H9 (cell line): ENCODE results near the gene SPRY4. TPM values are rescaled to one million over a fixed set of nuclear protein-coding genes. Genes with fewer than 3 reads are reported as not detected.
"Not testable (repeated sequence)": the region's sequence is repeated elsewhere in the genome, so short reads cannot be mapped to it uniquely, and the experiment has no call there.

ENCODE experiments used
- DNase-seq: peaks from one replicate; pipeline ENCODE4 v3.0.0-alpha.2; 2017
- H2AFZ ChIP-seq: one replicate; pipeline ENCODE4 v1.6.1; 2013; ENCODE audit warnings: mild to moderate bottlenecking, low read length, control low read depth, moderate library complexity
- H2AK5ac ChIP-seq: 2 replicates; pipeline ENCODE4 v1.6.1; 2013; ENCODE audit warnings: low read length, control low read depth, mixed read lengths; ENCODE audit not compliant: insufficient read length
- H2BK120ac ChIP-seq: one replicate; pipeline ENCODE4 v1.6.1; 2013; ENCODE audit warnings: low read depth, mild to moderate bottlenecking, low read length, control low read depth, inconsistent platforms; ENCODE audit not compliant: poor library complexity, severe bottlenecking
- H2BK12ac ChIP-seq: 2 replicates; pipeline ENCODE4 v1.6.1; 2013; ENCODE audit warnings: low read length, control low read depth, mixed read lengths, low read depth; ENCODE audit not compliant: insufficient read length
- H2BK15ac ChIP-seq: 2 replicates; pipeline ENCODE4 v1.6.1; 2013; ENCODE audit warnings: low read depth, low read length, control low read depth
- H2BK20ac ChIP-seq: one replicate; pipeline ENCODE4 v1.6.1; 2013; ENCODE audit warnings: low read depth, mild to moderate bottlenecking, low read length, control low read depth, inconsistent platforms; ENCODE audit not compliant: poor library complexity, severe bottlenecking
- H2BK5ac ChIP-seq: 2 replicates; pipeline ENCODE4 v1.6.1; 2013; ENCODE audit warnings: low read length, control low read depth, mixed read lengths; ENCODE audit not compliant: insufficient read length
- H3K14ac ChIP-seq: 2 replicates; pipeline ENCODE4 v1.6.1; 2013; ENCODE audit warnings: low read length, control low read depth; ENCODE audit not compliant: insufficient read depth
- H3K18ac ChIP-seq: 2 replicates; pipeline ENCODE4 v1.6.1; 2013; ENCODE audit warnings: low read depth, mild to moderate bottlenecking, mixed read lengths, low read length, control low read depth; ENCODE audit not compliant: insufficient read length
- H3K23ac ChIP-seq: 2 replicates; pipeline ENCODE4 v1.6.1; 2013; ENCODE audit warnings: low read length, control low read depth, mixed read lengths, low read depth; ENCODE audit not compliant: insufficient read length
- H3K23me2 ChIP-seq: 2 replicates; pipeline ENCODE4 v1.6.1; 2013; ENCODE audit warnings: low read depth, mild to moderate bottlenecking, mixed read lengths, low read length, control low read depth; ENCODE audit not compliant: insufficient read length, poor library complexity, severe bottlenecking
- H3K27ac ChIP-seq: 2 replicates; pipeline ENCODE4 v1.5.1; 2013; ENCODE audit warnings: low read length, control low read depth, mixed read lengths, low read depth; ENCODE audit not compliant: insufficient read length
- H3K27me3 ChIP-seq: 2 replicates; pipeline ENCODE4 v1.6.1; 2013; ENCODE audit warnings: low read length, control low read depth, inconsistent platforms; ENCODE audit not compliant: insufficient read depth
- H3K4ac ChIP-seq: 2 replicates; pipeline ENCODE4 v1.6.1; 2013; ENCODE audit warnings: low read depth, mild to moderate bottlenecking, control low read depth, inconsistent platforms, low read length, moderate library complexity
- H3K4me1 ChIP-seq: 2 replicates; pipeline ENCODE4 v1.6.1; 2013; ENCODE audit warnings: low read length, control low read depth, inconsistent platforms; ENCODE audit not compliant: insufficient read depth
- H3K4me2 ChIP-seq: 2 replicates; pipeline ENCODE4 v1.6.1; 2013; ENCODE audit warnings: low read length, control low read depth, mixed read lengths; ENCODE audit not compliant: insufficient read length, insufficient read depth
- H3K56ac ChIP-seq: 2 replicates; pipeline ENCODE4 v1.6.1; 2013; ENCODE audit warnings: low read depth, mild to moderate bottlenecking, mixed read lengths, low read length, control low read depth; ENCODE audit not compliant: insufficient read length
- H3K79me1 ChIP-seq: 2 replicates; pipeline ENCODE4 v1.6.1; 2013; ENCODE audit warnings: low read depth, mild to moderate bottlenecking, moderate library complexity, low read length, control low read depth, inconsistent platforms; ENCODE audit not compliant: insufficient read depth, poor library complexity, severe bottlenecking
- H3K79me2 ChIP-seq: 2 replicates; pipeline ENCODE4 v1.6.1; 2013; ENCODE audit warnings: low read length, control low read depth, inconsistent platforms; ENCODE audit not compliant: insufficient read depth
- H3K9ac ChIP-seq: 2 replicates; pipeline ENCODE4 v1.6.1; 2013; ENCODE audit warnings: low read length, control low read depth, mixed read lengths; ENCODE audit not compliant: insufficient read length; ENCODE audit errors: extremely low read depth
- H3K9me3 ChIP-seq: one replicate; pipeline ENCODE4 v1.6.1; 2013; ENCODE audit warnings: low read depth, low read length, inconsistent platforms; ENCODE audit not compliant: control insufficient read depth
- H3T11ph ChIP-seq: one replicate; pipeline ENCODE4 v1.6.1; 2013; ENCODE audit warnings: mild to moderate bottlenecking, low read length, control low read depth, inconsistent platforms
- H4K20me1 ChIP-seq: one replicate; pipeline ENCODE4 v1.6.1; 2013; ENCODE audit not compliant: control insufficient read depth, insufficient read length, insufficient read depth
- H4K5ac ChIP-seq: 2 replicates; pipeline ENCODE4 v1.6.1; 2013; ENCODE audit warnings: low read depth, mild to moderate bottlenecking, mixed read lengths, low read length, control low read depth; ENCODE audit not compliant: insufficient read length
- H4K8ac ChIP-seq: replicated peaks from 2 replicates; pipeline ENCODE4 v1.6.1; 2013; ENCODE audit warnings: low read length, control low read depth, mixed read lengths, low read depth; ENCODE audit not compliant: insufficient read length
- H4K91ac ChIP-seq: 2 replicates; pipeline ENCODE4 v1.6.1; 2013; ENCODE audit warnings: low read depth, mild to moderate bottlenecking, moderate library complexity, mixed read lengths, low read length, control low read depth; ENCODE audit not compliant: insufficient read length
- H3K27ac Mint-ChIP-seq, 3 experiments: 2 replicates in 2 of 3; 3 replicates in 1 of 3; pipeline ENCODE4 v1.8.0; 2020 to 2021; ENCODE audit warnings: mixed read lengths in 3 of 3, mild to moderate bottlenecking in 1 of 3, moderate library complexity in 1 of 3
- H3K27me3 Mint-ChIP-seq: 2 replicates; pipeline ENCODE4 v1.8.0; 2021; ENCODE audit warnings: low read depth, mild to moderate bottlenecking, moderate library complexity, mixed read lengths
- H3K36me3 Mint-ChIP-seq, 3 experiments: 2 replicates in 2 of 3; 3 replicates in 1 of 3; pipeline ENCODE4 v1.8.0; 2020 to 2021; ENCODE audit warnings: low read depth in 3 of 3, mixed read lengths in 3 of 3; ENCODE audit not compliant: insufficient read depth in 1 of 3
- H3K4me1 Mint-ChIP-seq, 2 experiments: 2 replicates each; pipeline ENCODE4 v1.8.0; 2020; ENCODE audit warnings: mixed read lengths in 2 of 2
- H3K4me3 Mint-ChIP-seq, 2 experiments: 2 replicates in 1 of 2; 3 replicates in 1 of 2; pipeline ENCODE4 v1.8.0; 2020 to 2021; ENCODE audit warnings: mild to moderate bottlenecking in 2 of 2, mixed read lengths in 2 of 2, moderate library complexity in 1 of 2
- H3K9me3 Mint-ChIP-seq, 2 experiments: 2 replicates in 1 of 2; 3 replicates in 1 of 2; pipeline ENCODE4 v1.8.0; 2020; ENCODE audit warnings: mild to moderate bottlenecking in 2 of 2, mixed read lengths in 2 of 2, moderate library complexity in 1 of 2
- WGBS: extraction: QIAGEN DNeasy Blood & Tissue Kit; methylation state at CpG from one replicate; pipeline ENCODE4 v1.1.7; 2013; ENCODE audit warnings: missing lambda C conversion rate, low lambda C conversion rate, mixed read lengths; ENCODE audit not compliant: insufficient read length; ENCODE audit errors: extremely low coverage; 5-methylcytosine and 5-hydroxymethylcytosine counted together
- total RNA-seq: library from RNA; stranded (reverse); gene quantifications from 2 replicates; pipeline ENCODE4 v1.2.1, GENCODE V29; 2021
- TF ChIP-seq, protein P1 (sequence below): fragments of 200-600 bp; sonication (generic); conservative IDR thresholded peaks from 3 replicates; pipeline ENCODE4 v1.8.0; 2021; ENCODE audit warnings: antibody characterized with exemption, mild to moderate bottlenecking

SPRY4 gene
- total RNA-seq, 1 experiment from 2014 or later, result 92.4 TPM

DNA sequence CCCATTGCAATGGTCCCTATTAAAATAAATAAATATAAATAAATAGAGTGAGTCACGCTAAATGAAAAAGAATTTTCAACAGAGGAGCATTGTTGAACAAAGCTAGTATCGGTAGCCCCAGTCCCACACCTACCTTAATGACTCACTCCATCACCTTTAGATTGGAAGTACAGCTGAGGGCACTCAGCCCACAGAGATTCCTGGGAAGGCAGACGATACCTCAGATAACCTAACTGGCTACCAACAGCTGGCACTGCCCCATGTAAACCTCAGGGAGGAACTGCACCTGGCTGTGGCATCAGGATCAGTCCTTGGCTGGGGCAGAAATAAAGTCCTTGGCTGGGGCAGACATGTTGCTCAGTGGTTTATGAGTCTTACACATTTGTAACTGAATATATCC is 49.3 kb downstream of the SPRY4 start:
- no peak overlapping the region for H3K4ac ChIP-seq
- no peak overlapping the region for H3K27ac ChIP-seq
- no peak overlapping the region for H3K56ac ChIP-seq
- no peak overlapping the region for H4K91ac ChIP-seq
- H2BK120ac ChIP-seq, result no peak overlapping the region
- H2AK5ac ChIP-seq, result no peak overlapping the region
- no peak overlapping the region for H3K4me3 Mint-ChIP-seq
- TF ChIP-seq, protein P1, sequence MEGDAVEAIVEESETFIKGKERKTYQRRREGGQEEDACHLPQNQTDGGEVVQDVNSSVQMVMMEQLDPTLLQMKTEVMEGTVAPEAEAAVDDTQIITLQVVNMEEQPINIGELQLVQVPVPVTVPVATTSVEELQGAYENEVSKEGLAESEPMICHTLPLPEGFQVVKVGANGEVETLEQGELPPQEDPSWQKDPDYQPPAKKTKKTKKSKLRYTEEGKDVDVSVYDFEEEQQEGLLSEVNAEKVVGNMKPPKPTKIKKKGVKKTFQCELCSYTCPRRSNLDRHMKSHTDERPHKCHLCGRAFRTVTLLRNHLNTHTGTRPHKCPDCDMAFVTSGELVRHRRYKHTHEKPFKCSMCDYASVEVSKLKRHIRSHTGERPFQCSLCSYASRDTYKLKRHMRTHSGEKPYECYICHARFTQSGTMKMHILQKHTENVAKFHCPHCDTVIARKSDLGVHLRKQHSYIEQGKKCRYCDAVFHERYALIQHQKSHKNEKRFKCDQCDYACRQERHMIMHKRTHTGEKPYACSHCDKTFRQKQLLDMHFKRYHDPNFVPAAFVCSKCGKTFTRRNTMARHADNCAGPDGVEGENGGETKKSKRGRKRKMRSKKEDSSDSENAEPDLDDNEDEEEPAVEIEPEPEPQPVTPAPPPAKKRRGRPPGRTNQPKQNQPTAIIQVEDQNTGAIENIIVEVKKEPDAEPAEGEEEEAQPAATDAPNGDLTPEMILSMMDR, result no peak
- H4K5ac ChIP-seq, result no peak overlapping the region
- H4K8ac ChIP-seq, result no peak overlapping the region
- no peak overlapping the region for H2BK15ac ChIP-seq
- no peak overlapping the region for H2AFZ ChIP-seq
- H3K9me3 ChIP-seq, result no peaks in the 10 kb centered on the region
- H3K27ac Mint-ChIP-seq, result no peak overlapping the region; a peak in 1 of 7 replicates
- no peaks in the 10 kb centered on the region for H3K27me3 Mint-ChIP-seq
- WGBS, result no CpG with 5 or more reads among the region's 3 CpGs
- H3K9ac ChIP-seq, result no peak overlapping the region
- no peak overlapping the region for H3K14ac ChIP-seq
- no peaks in the 10 kb centered on the region for H3K79me2 ChIP-seq
- H3K27me3 ChIP-seq, result no peaks in the 10 kb centered on the region
- no peaks in the 10 kb centered on the region for H4K20me1 ChIP-seq
- H2BK5ac ChIP-seq, result no peak overlapping the region
- no peak overlapping the region for H2BK20ac ChIP-seq
- no peak for DNase-seq
- H3K79me1 ChIP-seq, result no peaks in the 10 kb centered on the region
- H3K23me2 ChIP-seq, result no peaks in the 10 kb centered on the region
- H3K4me1 ChIP-seq, result peaks cover 6% of the 10 kb centered on the region
- H2BK12ac ChIP-seq, result no peak overlapping the region
- no peak overlapping the region for H3K4me2 ChIP-seq
- H3K36me3 Mint-ChIP-seq, result no peaks in the 10 kb centered on the region
- peaks cover 28 to 30% of the 10 kb centered on the region in 2 experiments for H3K4me1 Mint-ChIP-seq
- no peaks in the 10 kb centered on the region for H3K9me3 Mint-ChIP-seq
- H3K23ac ChIP-seq, result no peak overlapping the region
- no peak overlapping the region for H3T11ph ChIP-seq
- no peak overlapping the region for H3K18ac ChIP-seq

DNA sequence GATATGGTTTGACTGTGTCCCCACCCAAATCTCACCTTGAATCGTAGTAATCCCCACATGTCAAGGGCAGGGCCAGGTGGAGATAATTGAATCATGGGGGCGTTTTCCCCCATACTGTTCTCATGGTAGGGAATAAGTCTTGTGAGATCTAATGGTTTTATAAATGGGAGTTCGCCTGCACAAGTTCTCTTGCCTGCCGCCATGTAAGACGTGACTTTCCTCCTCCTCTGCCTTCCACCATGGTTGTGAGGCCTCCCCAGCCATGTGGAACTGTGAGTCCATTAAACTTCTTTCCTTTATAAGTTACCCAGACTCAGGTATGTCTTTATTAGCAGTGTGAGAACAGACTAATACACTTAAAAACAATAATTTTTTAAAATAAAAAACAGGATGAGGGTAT is 52.2 kb downstream of the SPRY4 start:
- not testable (repeated sequence) for H3K4me3 Mint-ChIP-seq, H4K5ac ChIP-seq, H3K27me3 Mint-ChIP-seq, H2BK12ac ChIP-seq, H4K91ac ChIP-seq, H3K9me3 Mint-ChIP-seq, H2BK15ac ChIP-seq, H3K56ac ChIP-seq, H3K9me3 ChIP-seq, H3K23ac ChIP-seq, H3K18ac ChIP-seq, H3K9ac ChIP-seq, H4K8ac ChIP-seq, DNase-seq, H2BK5ac ChIP-seq, H2AK5ac ChIP-seq, H3K4me1 ChIP-seq, H3K79me1 ChIP-seq, H3K4ac ChIP-seq, H2BK120ac ChIP-seq, H3K27me3 ChIP-seq, H3K36me3 Mint-ChIP-seq, H3K27ac Mint-ChIP-seq, H3T11ph ChIP-seq, H2BK20ac ChIP-seq, H3K79me2 ChIP-seq, H4K20me1 ChIP-seq, H2AFZ ChIP-seq, H3K14ac ChIP-seq, H3K4me2 ChIP-seq, H3K23me2 ChIP-seq, H3K27ac ChIP-seq
- H3K4me1 Mint-ChIP-seq, result peaks cover 14 to 18% of the 10 kb centered on the region in 2 experiments
- WGBS, result no CpG with 5 or more reads among the region's 5 CpGs
